NK-92 (cell line): ENCODE measurements around the gene ATAD5.
"Not testable (repeated sequence)": the region's sequence is repeated elsewhere in the genome, so short reads cannot be mapped to it uniquely, and the experiment has no call there.

ENCODE experiments used
- DNase-seq: peaks from one replicate; lab custom pipeline; 2025; ENCODE audit not compliant: unreplicated experiment; lab: John Stamatoyannopoulos, UW

Gene ATAD5

DNA sequence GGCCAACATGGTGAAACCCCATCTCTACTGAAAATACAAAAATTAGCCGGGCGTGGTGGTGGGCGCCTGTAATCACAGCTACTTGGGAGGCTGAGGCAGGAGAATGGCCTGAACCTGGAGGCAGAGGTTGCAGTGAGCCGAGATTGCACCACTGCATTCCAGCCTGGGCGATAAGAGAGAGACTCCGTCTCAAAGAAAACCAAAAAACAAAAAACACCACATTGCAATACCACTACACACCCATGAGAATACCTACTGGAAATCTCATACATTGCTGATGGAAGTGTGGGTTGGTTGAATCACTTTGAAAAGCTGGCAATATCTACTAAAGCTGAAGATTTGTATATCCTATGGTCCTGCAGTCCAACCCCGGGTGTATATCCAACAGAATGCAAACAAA, 78.4 kb downstream of the ATAD5 start:
- DNase-seq: not testable (repeated sequence)

DNA sequence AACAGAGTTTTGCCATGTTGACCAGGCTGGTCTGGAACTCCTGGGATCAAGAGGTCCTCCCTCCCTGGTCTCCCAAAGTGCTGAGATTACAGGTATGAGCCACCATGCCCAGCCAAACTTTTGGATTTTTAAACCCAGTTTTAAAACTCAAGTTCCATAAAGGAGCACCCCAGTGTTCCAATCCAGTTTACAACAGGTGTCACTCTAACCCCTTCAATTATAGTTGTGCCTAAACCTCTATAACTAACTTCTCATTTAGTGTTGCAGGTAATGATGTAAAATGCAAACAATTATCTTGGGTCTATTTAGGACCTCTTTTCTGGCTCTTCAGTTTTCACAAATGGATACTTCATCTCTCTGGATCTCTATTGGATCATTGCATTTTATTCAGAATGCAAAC, 82.2 kb downstream of the ATAD5 start:
- no peak for DNase-seq

DNA sequence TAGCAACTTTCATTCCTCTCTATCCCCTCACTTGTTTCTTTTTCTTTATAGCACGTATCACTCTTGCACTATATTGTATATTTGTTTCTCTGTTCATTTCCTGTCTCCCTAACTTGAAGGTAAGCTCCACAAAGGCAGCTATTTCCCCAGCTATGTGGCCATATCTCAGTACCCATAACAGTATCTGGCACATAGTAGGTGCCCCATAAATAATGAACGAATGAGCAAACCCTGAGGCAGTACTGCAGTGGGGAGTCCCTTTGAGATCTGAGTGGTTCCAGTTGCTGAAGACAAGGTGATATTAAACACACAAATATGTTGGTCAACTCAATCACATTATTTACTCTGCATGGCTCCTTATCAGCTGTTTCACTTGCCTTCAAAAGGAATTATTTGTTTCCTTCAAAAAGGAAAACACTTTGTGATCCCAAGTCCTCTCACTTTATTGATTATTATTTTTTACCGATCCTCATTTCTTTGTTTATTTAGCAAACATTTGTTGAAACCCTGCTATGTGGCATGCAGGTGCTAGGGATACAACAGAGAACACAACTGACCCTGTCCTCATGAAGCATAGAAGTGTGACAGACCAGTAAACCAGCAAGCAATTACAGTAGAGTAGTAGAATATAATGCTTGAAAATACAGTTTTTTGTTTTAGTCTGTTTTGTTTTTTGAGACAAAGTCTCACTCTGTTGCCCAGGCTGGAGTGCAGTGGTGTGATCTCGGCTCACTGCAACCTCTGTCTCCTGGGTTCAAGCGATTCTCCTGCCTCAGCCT, 84.3 kb downstream of the ATAD5 start:
- DNase-seq: no peak

DNA sequence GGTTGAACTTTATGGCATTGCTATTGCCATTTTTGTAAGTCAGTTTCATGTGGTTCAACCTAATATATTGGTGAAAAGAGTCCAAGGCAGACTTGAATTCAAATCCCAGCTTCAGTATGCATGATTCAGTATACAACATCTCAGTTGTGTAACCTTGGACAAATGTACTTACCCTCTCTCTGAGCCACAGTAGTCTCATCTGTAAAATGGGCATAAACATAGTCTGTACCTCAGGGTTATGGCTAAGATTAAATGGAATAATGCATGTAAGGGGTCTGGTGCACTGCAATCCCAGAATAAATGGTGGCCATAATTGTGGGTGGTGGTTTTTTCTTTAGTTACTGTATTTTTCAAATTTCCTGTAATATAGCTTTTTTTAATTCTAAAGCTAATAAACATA, 85.3 kb downstream of the ATAD5 start:
- no peak for DNase-seq

DNA sequence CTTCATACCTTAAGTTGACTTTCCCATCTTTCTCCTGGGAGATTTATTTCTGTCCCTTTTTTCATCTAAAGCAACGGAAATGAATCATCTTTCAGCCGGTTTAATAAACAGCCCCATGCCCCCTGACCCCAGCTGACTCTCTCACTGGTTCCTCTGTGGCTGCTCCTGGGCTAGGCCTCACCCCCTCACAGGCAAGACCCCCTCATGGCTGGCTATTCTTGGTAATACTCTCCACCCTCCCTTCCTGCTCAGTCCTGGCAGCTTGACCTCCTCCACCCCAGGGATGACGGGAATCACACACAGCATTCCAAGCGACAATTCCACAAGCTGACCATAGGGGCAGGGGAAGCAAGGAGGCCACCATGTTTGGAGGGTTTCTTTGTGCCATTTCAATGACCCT, 88.5 kb downstream of the ATAD5 start:
- DNase-seq: no peak

DNA sequence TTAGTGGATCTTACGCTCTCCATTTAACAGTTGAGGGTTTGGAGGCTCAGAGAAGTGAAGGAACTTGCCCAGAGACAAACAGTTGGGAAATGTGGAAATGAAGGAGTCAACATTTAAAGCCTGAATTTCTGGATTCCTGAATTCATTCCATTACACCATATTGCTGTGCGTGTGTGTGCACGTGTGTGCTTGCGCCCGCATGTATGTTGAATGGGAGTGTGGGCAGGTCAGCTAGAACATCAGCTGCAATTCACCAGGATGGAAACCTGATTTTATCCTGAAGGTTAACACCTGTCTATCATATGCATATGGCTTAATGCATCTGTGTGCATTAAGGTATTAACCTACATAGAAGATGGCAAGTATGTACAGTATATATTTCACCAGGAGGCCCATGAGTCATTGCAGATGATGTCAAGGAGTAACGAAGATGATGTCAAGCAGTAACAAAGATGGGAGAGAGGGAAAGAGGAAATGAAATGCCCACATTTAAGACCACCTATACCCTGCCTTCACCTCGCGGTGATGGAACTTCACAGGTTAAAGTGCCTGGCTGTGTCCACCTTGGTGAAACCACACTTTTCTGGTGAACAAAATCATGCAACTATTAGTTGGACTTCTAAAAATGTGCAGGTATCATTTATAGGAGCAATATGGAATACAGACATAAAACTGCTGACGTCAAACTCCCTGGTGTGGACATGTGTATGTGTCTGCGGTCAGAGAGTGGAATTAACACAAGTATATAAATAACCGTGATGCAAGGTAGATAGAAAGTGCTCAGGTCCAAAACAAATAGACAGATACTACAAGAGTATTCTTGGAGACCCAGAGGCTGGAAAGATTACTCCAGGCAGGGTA, 89.1 kb downstream of the ATAD5 start:
- DNase-seq: no peak

DNA sequence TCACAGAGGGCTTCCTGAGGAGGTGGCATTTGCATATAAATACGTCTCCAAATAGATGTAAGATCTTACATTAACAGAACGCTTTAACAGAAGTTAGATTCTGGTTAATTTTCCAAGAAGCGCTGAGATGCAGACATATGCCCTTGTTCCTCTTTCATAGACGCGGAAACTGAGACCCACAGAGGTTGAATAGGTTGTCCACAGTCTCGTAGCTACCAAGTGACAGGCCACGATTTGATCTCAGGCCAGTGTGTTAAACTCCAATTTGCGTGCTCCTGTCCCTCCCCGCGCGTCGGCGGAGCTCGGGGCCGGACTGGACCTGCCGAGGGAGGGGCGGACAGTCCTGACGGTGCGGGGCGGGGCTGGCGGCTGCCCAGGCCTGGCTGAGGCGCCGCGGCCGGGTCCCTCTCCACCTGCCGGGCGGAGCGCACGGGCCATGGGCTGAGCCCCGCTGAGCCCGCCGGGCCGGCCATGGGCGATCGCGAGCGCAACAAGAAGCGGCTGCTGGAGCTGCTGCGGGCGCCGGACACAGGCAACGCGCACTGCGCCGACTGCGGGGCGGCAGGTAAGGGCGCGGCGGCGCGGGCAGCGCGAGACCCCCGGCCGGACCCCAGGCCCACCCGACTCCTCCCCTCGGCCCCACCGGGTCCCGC, 89.9 kb downstream of the ATAD5 start, which contains the start of gene ADAP2:
Gene ADAP2 (plus strand): TSS at position 402 of the 653 bp plus-strand sequence. CDS start 70 bp downstream, at position 472.
- DNase-seq: no peak

DNA sequence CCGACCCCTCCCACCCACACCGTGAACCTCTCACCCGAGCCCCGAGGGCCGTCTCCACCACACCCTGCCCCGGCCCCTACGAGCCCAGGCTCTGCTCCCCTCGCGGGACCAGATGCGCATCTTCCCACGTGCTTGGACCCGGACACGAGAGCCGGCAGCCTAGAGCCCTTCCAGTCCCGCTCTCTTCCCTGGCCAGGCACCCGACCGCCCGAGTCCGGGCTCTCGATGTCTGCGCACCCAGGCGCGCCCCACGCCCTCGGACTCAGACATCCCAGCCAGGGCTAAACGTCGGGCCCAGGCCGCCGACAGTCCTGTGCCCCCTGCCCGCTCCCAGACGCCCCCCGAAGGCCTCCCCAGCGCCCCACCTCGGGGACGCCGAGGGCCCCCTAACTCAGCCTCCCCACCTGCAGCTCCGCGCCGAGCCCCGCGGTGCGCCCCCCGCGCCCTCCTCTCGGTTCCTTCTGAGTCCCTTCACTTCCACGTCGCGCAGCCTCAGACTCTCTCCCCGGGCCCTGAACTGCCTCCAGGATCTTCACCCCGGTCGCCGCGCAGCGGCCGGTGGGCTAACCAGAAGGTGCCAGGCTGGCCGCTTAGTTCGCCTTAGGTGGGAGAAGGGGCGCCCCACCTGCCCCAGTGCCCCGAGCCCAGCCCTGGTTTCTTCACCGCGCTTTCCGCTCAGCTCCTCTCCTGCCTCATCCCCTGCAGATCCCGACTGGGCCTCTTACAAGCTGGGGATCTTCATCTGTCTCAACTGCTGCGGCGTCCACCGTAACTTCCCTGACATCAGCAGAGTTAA, 90.7 kb downstream of the ATAD5 start:
- DNase-seq: no peak

DNA sequence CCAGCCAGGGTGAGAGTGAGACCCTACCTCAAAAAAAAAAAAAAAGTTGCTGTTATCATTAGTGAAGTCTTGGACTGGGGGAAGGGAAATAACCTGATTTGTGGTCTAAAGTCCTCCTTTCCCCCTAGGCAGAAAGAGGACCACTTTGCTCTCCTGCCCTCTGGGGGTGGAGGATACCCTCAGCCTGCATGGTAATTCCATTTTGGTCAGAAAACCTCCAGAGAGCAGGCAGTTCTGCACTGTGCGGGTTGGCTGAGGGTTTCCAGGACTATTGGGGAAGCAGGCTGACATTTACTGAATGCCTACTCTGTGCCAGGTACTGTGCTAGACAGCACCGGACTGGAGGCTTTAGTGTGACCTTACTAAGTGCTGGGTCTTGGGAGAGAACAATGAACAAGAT, 92.6 kb downstream of the ATAD5 start:
- no peak for DNase-seq

DNA sequence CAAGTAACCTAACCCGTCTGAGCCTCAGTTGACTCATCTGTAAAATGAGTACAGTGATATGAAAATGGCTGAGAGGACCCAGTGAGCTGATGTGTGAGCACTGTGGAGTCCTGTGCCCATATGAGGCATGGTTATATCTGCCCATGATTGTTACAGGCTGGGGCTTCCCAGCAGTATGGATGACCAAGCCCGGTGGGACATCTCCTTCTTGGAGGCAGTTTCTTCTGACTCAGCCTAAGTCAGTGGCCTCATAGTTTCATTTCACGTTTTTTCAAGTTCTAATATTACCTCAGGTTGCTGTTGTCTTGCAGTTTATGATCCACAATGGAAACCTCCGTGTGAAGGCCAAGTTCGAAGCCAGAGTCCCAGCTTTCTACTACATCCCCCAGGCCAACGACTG, 94.8 kb downstream of the ATAD5 start:
- DNase-seq: no peak

DNA sequence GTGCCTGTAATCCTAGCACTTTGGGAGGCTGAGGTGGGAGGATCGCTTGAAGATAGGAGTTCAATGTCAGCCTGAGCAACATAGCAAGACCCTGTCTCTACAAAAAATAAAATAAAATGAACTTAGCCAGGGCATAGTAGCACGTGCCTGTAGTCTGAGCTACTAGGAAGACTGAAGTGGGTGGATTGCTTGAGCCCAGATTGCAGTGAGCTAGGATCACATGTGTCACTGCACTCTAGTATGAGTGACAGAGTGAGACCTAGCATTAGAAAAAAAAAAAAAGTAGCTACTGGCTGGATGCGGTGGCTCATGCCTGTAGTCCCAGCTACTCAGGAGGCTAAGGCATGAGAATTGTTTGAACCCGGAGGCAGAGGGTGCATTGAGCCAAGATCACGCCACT, 96.0 kb downstream of the ATAD5 start:
- DNase-seq: no peak

DNA sequence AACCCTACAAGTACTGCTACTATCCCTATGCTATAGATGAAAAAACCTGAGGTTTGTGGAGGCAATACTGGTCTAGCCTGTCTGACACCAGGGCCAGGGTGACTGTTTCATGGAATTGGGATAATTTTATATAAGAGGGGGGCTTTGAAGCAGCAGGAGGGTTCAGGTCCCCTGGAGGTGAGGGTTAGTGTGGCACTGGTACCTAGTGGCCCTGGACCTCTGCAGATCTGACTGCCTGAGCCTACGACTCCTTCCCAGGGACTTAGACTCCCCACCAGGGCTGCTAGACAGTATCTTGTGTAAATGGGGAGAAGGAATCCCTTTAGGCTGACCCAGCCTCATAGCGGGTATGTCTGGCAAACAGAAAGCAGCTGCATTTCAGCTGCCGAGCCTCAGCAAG, 96.8 kb downstream of the ATAD5 start:
- no peak for DNase-seq

DNA sequence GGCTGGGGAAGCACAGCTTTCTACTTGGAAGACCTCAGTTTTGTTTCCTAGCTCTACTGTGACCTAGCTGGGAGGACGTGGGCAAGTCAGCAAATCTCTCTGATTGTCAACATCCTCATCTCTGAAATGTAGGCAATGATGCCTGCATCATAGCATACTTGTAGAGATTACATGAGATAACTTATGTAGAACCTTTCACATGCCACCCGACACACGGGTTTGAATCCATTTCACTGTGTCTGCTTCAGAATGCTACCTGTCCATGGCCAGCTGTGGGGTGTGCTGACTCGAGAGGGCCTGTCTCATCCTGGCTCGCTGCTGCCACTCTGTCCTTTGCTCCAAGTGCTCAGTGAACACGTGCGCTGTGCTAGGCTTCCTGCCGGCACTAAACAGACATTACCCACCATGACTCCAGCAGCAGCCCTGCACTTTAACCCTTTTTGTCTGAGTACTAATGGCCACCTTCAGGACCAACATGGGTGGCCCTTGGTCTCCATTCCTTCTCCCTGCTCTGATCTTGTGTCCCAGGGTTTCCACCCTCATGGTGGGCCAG, 97.4 kb downstream of the ATAD5 start:
- DNase-seq: no peak

DNA sequence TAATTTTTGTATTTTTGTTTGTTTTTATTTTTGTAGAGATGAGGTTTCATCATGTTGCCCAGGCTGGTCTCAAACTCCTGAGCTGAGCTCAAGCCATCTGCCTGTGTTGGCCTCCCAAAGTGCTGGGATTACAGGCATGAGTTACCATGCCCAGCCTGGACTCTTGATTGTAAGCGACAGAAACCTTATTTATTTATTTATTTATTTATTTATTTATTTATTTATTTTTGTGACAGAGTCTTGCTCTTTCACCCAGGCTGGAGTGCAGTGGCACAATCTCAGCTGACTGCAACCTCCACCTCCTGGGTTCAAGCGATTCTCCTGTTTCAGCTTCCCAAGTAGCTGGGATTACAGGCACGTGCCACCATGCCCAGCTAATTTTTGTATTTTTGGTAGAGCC, 98.1 kb downstream of the ATAD5 start:
- DNase-seq: not testable (repeated sequence)

DNA sequence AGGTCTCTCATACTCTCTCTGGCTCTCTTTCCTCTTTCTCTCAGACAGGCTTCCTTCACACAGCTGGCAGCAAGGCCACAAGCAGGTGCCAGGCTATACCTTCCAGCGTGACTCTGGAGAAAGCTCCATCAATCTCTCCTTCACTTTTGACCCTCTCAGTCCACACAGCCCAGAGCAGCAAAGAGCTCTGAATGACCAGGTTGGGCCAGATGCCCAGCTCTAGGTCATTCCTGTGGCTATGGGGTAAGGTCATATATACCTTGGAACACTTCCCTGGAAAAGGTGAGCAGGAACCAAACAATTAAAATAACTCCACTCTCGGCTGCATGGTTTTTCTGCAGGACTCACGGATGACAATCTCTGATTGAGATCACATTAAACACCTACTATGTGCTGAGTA, 98.7 kb downstream of the ATAD5 start:
- DNase-seq: no peak

DNA sequence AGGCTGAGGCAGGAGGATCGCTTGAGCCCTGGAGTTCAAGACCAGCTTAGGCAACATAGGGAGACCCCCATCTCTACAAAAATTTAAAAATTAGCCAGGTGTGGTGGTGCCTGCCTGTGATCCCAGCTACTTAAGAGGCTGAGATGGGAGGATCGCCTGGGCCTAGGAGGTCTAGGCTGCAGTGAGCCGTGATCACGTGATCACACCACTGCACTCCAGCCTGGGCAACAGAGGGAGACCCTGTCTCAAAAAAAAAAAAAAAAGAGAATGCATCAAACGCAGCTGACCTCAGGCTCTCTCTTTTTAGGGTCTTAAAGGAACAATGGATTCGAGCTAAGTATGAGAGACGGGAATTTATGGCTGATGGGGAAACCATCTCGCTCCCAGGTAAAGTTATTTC, 99.8 kb downstream of the ATAD5 start:
- not testable (repeated sequence) for DNase-seq

DNA sequence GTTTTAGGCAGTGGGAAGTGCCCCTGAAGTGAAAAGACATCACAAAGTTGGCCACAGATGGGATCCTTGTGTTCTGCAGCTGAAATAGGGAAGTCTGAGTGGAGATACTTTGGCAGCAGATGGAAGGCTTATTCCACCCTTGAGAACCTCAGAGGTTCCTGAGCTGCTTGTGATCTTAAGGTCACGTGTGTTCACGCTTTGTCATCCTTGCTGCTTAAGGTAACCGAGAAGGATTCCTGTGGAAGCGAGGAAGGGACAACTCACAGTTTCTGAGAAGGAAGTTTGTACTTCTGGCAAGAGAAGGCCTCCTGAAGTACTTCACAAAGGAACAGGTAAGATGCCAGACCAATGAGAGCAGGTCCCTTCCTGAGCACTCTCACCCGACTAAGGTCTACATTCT, 102.2 kb downstream of the ATAD5 start:
- DNase-seq: no peak

DNA sequence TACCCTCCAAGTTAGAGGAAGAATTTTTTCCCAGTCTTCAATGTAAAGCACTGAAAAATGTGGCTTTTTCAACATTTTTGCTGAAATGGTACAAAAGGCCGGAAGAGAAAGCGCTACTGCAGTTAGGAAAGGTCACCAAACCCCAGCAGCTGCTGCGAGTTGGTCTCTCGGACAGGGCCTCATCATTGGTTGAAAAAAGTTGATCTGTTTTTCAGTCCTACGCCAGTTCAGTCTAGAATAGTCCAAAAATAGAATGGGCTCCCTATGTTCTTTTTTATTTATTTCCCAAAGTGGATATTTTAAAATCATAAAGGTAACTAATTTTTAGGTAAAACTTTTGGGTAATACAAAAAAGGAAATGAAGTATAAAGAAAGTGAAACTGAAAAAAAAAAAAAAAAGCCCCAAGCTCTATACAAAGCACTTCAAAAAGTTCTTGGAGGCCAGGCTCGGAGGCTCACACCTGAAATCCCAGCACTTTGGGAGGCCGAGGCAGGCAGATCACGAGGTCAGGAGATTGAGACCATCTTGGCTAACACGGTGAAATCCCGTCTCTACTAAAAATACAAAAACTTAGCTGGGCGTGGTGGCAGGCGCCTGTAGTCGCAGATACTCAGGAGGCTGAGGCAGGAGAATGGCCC, 107.4 kb downstream of the ATAD5 start:
- DNase-seq: no peak

DNA sequence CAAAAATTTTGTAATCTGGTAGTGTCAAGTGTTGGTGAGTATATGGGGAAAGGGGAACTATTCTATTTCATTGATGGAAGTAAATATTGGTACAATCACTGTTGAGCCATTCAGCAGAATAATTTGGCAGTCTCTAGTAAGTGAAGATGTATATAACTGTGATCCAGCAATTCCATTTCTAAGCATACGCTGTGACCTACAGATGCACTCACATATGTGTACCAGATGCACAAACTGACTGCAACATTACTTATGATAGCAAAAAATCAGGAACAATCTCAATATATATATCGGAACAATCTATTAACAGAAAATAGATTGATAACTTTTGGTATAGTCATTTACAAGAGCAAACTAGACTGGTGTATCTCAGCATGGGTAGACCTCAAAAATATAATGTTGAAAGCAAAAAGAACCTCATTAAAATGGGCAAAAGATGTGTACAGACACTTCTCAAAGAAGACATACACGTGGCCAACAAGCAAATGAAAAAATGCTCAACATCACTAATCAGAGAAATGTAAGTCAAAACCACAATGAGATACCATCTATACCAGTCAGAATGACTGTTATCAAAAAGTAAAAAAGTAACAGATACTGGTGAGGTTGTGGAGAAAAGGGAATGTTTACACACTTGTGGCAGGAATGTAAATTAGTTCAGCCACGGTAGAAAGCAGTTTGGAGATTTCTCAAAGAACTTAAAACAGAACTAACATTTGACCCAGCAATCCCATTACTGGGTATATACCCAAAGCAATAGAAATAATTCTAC, 110.7 kb downstream of the ATAD5 start:
- DNase-seq: no peak
